Measurements from ENCODE around the gene TCEA2.

TCEA2 gene

DNA sequence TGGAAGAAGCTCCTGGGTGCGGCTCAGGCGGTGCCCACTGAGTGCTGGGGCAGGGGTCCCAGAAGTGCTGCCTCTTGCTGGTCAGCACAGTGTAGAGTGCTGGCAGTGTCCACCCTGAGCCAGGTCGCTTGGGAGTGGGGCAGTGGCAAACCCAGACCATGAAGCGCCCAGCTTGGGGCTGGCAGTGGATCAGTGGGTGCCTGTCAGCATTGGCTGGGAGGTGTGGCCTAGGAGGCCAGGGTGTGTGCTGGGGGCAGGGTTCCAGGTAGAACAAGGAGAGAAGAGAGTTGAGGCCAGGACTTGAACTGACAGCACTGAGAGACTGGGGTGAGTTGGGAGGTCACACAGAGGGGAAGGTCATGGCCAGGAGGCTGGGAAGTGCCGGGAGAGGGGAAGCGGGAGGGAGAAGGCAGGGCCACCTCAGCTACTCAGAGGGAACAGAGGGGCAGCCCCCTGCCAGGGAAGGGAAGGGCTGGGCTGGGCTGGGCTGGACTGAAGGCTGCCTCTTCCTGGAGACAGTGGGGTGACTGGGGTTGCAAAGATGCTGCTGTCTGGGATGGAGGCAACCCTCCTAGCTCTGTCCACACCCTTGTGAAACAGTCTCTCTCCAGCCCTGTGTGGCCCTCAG, 4.1 kb downstream of the TCEA2 start:
- DNase-seq: no peak

DNA sequence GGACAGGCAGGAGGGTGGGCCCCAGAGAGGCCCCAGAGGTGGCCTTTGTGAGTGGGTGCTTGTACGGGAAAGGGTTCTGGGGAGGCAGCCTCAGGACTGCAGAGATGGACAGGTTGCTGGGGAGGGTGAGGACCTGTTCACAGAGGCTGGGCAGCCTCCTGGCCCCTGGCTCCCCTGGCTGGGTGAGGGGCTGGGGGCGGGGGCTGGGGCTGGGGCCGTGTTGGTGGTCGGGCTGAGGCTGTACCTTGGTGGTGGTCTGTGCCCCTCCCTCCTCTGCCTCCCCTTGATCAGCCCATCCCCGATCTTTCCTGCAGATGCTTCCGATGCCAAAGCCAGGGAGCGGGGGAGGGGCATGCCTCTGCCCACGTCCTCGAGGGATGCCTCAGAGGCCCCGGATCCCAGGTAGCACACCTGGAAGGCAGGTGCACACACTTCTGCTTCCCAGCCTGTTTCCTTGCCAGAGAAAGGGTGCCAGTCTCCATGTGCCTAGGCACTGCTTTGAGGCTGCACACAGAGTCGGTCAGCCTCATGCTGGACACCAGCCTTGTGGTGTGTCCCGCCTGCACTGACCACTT, 4.8 kb downstream of the TCEA2 start:
- DNase-seq: no peak

- no peak for DNase-seq
Observed at GRCh38 chr20:64068386-64069208, 5.6 kb downstream of the TCEA2 start.

DNA sequence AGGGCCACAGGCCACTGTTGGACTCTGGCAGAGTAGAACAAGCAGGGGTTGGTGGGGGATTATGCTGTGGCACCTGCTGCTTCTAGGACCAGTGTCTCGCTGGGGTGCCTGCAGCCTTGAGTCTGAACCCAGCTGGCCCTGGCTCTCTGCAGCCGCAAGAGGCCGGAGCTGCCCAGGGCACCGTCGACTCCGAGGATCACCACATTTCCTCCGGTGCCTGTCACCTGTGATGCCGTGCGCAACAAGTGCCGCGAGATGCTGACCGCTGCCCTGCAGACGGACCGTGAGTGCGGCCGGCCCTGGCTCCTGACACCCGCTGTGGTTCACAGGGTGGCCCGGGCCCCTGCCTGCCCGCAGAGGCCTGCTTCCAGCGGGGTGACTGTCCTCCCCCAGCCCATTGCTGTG, 6.2 kb downstream of the TCEA2 start:
- DNase-seq: no peak

GRCh38 chr20:64069614-64070243, 6.7 kb downstream of the TCEA2 start:
- DNase-seq: no peak

DNA sequence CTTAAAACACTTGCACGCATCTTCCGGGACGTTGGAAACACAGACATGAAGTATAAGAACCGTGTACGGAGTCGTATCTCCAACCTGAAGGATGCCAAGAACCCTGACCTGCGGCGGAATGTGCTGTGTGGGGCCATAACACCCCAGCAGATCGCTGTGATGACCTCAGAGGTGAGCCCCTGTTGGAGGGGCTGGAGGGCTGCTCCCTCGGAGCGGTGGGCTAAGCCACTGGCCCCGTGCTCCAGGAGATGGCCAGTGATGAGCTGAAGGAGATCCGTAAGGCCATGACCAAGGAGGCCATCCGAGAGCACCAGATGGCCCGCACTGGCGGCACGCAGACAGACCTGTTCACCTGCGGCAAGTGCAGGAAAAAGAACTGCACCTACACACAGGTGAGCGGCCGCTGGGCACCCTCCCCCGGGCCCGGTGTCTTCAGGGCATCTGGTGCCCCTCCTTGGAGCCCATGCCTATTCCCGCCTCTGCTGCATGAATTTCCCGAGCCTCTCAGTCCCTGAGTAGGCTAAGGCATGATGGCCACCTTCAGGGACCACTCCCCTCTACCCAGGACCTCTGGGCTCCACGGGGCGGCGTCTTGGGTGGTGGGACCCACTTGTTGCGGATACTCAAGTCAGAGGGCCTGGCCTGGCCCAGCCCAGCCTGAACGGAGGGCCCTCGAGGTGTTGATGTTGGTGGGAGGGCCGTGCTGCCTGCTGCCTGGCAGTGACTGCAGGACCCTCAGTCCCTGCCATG, 7.4 kb downstream of the TCEA2 start:
- no peak for DNase-seq

GRCh38 chr20:64071341-64072332, 8.6 kb downstream of the TCEA2 start:
- DNase-seq: no peak

DNA sequence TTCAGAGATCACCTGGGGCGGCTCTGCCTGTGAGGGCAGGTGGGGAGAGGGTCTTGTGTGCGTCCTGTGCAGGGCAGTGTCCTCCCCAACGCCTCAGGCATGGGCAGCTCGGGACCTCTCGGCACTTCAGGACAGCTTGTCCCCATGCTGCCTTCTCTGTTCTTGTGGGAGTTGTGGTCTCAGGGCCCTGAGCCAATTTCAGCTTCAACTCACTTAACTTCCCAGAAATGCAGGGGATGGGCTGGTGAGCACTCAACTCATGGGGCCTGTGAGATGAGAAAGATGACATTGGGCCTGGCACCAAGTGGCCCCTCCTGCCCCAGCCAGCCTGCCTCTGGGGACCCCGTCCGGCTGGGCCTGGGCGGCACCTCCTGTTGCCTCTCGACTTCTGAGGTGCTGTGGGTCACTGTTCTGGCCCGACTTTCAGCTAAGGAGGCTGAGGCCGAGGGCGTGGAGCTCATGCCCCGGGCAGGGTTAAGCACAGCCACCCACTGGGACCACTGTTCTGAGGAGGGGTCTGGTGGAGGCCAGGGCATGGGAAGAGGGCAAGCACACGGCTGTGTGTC, 9.6 kb downstream of the TCEA2 start:
- no peak for DNase-seq

DNA sequence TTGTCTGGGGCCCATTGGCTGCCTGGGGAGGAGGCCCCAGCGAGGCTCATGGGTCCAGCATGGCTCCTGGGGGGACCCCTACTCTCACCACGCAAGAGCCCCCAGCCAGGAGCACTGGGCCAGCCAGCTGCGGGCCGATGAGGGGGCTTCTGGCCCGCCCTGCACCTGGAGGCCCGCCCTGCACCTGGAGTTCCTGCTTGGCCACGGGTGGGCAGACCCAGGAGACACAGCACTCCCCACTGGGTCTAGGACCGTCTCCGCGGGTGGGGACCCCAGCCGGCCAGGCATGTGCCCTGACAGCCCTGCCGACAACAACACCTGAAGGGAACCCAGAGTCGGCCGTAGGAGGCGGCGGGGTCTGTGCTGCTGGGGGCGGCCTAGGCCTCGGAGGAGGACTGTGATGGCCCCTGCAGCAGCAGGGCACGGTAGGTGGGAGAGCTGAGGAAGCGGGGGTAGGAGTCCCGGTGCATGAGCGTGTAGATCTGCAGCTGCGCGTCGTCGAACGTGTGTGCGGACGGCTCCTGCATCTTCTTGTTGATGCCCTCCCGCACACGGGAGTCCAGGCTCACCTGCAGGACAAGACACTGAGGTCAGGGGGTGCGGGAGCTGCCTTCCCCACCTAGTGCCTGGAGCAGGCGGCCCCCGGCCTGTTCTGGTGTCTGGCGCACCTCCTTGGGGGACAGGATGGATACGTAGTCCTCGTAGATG, 10.6 kb downstream of the TCEA2 start:
- no peak for DNase-seq

GRCh38 chr20:64074184-64074789, 11.3 kb downstream of the TCEA2 start:
- DNase-seq: no peak

GRCh38 chr20:64074963-64075362, 12.0 kb downstream of the TCEA2 start:
- no peak for DNase-seq

DNA sequence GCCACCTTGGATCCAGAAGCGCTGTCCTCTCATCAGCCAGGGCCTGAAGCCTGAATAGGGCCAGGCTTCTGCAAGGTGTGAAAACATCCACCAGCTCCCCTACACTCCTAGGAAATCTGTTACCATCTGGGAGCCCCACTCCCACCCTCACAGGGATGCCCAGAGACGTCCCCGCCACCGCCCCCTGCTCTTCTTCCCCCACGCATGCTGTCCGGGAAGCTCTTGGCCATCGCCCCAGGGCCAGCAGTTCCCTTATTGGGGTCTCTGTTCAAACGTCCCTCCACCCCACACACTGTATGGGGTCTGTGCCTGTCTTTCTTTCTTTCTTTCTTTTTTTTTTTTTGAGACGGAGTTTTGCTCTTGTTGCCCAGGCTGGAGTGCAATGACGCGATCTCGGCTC, 12.6 kb downstream of the TCEA2 start:
- DNase-seq: no peak

DNA sequence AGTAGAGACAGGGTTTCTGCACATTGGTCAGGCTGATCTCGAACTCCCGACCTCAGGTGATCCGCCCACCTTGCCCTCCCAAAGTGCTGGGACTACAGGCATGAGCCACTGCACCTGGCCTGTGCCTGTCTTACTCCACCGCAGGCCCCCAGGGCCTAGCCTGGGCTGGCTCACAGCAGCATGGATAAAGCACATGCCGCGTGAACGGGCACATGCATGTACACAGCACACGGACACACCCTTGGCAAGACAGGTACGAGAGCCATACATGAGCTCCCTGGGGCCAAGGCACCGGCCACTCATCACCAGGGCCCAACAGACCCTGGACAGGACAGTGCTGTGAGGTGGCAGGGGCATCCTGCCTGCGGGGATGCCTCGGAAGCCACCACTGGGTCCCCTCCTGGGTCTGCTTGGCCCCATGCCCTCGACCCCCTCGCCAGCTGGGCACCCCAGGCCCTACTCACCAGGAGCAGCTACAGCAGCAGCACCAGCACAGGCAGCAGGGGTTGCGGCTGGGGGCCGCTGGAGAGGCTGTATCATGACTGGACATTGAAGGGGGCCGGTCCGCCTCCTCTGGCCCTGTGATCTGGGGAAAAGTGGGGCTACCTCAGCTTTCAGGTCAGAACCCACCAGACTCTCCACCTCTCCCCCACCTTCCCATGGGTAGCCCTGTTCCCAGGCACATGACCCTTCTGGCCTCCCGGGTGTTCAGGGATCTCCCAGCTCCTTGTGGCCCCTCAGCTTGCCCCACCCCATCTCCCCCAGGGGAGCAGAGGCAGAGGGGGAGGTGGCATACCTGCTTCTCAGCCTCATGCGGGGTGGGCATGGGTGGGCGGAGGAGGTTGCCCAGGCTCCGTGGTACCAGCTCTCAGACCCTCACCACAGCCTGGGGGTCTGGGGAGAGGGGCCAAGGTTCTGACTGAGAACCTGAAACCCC, 13.3 kb downstream of the TCEA2 start:
- DNase-seq: no peak

DNA sequence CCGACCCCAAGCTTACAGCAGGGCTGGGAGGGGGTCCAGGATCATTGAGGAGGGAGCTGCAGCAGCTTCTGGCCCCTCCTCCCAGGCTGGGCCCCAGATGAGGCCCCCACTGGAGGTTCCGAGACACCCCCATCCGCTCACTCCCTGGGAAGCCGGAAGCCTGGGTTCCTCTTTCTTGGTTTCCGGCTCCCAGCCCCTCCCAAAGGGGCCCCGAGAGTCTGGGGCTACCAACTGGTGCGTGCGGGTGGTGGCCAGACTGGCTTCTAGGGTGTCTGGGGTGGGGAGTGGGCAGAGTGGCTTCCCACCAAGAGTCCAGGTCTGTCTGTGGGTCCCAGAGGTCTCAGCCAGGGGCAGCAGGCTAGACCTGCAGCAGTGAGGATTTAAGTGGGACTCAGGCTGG, 14.1 kb downstream of the TCEA2 start:
- DNase-seq: no peak

DNA sequence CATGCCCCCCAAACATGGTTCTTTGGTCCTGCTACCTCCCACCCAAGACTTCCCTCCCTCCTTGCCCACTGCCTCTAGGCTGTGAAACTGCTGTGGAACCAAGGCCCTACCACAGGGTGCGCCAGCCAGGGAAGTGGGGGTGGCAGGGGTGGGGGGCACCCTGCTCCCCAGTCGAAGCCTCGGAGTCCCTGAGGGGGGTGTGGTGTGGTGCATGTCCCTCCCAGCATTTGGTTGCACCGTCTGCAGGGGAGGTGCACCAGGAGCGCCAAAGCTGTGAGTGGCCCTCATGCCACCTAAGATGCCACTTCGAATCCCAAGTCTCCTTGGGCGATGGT, 14.5 kb downstream of the TCEA2 start:
- no peak for DNase-seq

DNA sequence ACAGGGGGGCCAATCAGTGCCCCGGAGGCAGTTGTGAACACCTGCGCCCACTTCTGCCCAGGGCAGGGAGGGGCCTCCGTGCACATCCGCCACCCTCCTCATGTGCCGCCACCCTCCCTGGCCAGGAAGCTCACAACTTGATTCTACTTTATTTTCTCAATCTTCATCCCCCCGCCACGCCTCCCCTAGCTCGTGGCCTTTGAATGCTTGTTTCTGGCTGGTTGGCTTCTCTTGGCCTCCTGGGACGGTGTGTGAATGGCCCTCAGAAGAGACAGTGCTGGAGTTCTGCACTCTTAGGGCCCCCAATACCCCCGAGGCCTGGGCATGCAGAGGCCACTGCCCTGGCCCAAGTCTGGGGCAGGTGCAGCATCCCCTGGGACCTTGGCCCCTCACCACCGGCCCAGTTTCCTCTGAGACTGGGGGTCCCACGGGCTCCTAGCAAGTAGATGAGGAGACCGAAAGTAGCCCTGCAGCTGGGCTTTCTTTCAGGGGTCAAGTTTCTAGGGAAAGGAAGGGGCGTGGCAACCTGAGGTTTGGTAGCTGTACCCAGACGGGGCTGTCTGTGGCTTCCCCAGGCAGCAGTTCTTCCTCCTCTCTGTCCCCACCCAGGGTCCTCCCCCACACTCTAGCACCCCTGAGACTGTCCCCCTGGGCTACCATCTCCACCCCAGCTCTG, 15.0 kb downstream of the TCEA2 start:
- DNase-seq: no peak

- DNase-seq: no peak
Observed at GRCh38 chr20:64078934-64079272, 15.9 kb downstream of the TCEA2 start.

- peak; percentile 72 for DNase-seq
Observed at GRCh38 chr20:64079273-64080012, 16.4 kb downstream of the TCEA2 start, which contains the start of gene RGS19. Gene RGS19, minus strand, starts transcription at chr20:64079518. Its CDS starts 2,632 bp downstream, at chr20:64076886.
